GM21515 (cell line): Measurements from ENCODE around the gene BLTP3A.
A peak's percentile ranks its signal among the peaks of the same experiment; 100 is the strongest.
"Not testable (repeated sequence)": the region's sequence is repeated elsewhere in the genome, so short reads cannot be mapped to it uniquely, and the experiment has no call there.

Experiments
- ATAC-seq: cut with Tn5 transposase; IDR thresholded peaks from one replicate; pipeline ENCODE4 v1.9.1; 2021; ENCODE audit not compliant: unreplicated experiment

Gene BLTP3A

GRCh38 chr6:34791701-34792604 is at the start of gene BLTP3A:
TSS of gene BLTP3A (plus strand) at chr6:34792083. CDS start at chr6:34792251, 168 bp downstream.
- ATAC-seq = peak; percentile 82

DNA sequence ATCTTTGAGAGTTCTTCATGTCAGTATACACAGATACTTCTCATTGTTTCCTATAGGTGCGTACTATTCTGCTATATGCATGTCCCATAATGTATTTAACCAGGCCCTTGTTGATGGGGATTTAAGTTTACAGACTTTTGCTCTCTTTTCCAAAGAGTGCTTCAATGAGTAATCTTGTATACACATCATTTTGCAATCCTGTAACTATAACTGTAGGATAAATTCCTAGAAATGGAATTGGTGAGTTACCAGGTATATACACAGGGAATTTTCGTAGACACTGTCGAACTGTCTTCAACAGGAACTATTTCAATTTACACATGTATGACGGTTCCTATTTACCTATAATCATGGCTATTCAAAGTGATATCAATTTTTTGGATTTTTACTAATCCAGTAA is 49.8 kb upstream of the BLTP3A start:
- no peak for ATAC-seq

DNA sequence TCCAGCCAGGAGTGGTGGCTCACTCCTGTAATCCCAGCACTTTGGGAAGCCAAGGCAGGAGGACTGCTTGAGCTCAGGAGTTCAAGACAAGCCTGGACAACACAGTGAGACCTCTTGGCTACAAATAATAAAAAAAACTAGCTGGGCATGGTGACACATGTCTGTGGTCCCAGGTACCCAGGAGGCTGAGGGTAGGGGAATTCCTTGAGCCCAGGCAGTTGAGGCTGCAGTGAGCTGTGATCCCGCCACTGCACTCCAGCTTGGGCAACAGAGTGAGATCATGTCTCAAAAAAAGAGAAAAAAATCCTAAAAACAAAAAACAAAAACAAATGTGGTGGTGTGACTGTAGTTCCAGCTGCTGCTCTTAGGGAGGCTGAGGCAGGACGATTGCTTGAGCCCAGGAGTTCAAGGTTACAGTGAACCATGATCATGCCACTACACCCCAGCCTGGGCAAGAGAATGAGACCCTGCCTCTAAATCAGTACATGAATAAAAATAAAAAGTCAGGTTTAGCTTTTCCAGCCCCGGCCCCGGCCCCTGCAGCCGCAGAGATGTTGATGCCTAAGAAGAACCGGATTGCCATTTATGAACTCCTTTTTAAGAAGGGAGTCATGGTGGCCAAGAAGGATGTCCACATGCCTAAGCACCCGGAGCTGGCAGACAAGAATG is 48.1 kb upstream of the BLTP3A start:
- ATAC-seq = no peak

GRCh38 chr6:34744294-34744647 is 47.6 kb upstream of the BLTP3A start:
- ATAC-seq = not testable (repeated sequence)

DNA sequence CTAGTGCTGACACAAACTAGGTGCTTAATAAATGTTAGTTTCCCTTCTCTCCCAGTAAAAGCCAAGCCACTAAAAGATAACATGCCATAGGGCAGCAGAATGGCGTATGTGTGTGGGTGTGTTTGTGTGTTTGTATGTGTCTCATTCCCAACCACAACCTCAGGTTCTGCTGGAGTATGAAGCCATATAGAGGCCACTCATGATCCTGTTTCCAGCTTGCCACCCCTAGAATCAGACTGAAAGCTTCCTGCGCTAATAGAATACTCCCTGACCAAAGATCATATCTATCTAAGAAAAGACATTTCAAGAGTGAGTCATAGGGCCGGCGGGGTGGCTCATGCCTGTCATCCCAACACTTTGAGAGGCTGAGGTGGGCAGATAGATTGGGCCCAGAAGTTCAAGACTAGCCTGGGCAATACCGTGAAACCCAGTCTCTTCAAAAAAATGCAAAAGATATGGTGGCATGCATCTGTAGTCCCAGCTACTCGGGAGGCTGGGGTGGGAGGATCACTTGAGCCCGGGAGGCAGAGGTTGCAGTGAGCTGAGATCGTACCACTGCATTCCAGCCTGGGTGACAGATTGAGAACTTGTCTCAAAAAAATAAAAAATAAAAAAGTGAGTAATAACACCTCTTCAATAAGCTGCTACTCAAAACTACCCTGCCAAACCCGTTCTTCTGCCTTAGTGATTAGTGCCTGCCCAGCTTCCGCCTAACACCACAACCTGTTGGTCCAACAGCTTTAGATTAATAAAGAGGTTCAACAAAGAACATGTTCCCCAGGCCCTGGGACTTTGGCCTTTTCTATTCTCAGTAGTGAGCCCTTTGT is 46.4 kb upstream of the BLTP3A start:
- no peak for ATAC-seq

DNA sequence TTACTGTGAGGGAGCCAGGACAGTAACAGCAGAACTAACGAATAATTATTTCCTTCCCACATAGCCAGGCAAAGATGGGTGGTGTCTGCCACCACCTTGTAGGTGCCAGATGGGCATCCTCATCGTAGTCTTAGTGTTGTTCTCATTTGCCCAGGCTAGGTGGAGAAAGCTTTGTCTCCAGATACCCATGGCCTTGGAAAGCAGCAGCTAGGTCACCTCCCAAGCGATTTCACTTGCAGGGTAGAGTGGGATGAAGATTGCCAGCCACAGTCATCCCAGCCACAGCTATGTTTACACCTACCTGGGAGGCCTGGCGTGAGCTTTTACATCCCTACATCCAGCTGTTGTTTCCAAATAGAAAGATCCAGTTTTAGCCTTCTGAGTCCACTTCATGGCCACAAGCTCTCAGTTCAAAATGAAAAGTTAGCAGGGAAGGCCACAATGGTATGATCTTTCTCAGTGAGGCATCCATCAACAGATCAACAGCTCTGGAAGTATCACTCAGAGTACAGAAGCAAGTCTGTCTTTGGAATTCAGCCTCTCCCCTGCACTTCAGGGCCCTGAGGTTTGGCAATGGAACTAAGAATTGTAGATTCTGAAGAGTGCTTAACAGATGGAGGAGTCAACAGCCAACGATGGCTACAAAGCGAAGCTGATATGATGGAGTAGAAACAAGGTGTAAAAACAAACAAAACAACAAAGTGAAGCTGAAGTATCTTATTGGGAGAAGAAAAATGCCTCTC is 45.6 kb upstream of the BLTP3A start:
- no peak for ATAC-seq

GRCh38 chr6:34748757-34749156 is 43.1 kb upstream of the BLTP3A start:
- no peak for ATAC-seq

GRCh38 chr6:34756513-34756856 is 35.4 kb upstream of the BLTP3A start:
- ATAC-seq = not testable (repeated sequence)

- no peak for ATAC-seq
Measured at GRCh38 chr6:34757687-34758274, 34.1 kb upstream of the BLTP3A start.

DNA sequence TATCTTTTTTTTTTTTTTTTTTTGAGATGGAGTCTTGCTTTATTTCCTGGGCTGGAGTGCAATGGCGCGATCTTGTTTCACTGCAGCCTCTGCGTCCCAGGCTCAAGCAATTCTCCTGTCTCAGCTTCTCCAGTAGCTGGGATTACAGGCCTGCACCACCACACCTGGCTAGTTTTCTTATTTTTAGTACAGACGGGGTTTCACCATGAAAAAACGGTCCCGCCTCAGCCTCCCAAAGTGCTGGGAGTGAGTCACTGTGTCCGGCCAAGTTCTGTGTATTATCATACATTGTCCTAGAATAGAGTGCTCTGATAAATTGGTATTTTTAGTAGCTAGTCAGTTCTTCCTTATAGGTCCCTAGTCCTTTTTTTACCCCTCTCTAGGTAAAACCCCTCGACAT is 31.8 kb upstream of the BLTP3A start:
- no peak for ATAC-seq

DNA sequence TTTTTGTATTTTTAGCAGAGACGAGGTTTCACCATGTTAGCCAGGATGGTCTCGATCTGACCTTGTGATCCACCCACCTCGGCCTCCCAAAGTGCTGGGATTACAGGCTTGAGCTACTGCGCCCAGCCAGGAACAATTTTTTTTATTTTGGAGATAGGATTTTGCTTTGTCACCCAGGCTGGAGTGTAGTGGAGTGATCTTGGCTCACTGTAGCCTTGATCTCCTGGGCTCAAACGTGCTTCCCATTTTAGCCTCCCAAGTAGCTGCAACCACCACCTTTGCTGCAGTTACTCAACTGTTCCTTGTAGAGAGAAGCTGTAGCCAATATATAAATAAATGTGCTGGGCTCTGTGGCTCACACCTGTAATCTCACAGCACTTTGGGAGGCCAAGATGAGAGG is 30.2 kb upstream of the BLTP3A start:
- not testable (repeated sequence) for ATAC-seq

DNA sequence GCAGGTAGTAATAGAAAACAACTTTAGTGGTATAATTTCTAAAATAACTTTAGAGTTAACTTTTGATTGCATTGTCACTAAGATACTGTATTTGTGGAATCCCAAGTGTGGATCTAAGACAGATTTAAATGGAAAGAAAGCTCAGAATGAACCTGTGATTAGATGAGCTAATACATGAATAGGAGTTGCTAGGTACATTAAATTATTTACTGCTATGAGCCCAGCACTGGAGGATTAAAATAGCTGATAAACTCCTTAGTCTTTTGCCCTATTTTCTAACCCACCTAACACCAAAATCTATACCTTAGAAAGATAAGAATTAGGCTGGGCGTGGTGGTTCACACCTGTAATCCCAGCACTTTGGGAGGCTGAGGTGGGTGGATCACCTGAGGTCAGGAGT is 23.7 kb upstream of the BLTP3A start:
- no peak for ATAC-seq

DNA sequence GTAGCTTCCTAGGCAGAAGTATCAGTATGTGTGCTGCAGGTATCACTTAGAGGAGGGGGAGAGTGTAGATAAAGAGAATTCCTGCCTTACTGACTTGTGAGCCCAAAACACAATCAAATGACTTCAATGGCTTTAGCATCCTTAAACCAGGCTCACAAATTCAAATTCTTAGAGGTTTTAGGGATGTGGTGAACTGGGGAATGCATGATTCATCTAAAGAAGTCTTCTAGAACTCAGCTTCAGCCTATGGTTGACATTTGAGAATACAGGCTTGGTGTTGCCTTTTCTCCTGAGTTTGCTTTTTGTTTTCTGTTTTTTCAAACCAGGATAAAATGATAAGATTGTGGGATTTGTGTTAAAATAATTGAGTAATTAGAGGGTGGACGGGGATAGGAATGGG is 20.2 kb upstream of the BLTP3A start:
- no peak for ATAC-seq

DNA sequence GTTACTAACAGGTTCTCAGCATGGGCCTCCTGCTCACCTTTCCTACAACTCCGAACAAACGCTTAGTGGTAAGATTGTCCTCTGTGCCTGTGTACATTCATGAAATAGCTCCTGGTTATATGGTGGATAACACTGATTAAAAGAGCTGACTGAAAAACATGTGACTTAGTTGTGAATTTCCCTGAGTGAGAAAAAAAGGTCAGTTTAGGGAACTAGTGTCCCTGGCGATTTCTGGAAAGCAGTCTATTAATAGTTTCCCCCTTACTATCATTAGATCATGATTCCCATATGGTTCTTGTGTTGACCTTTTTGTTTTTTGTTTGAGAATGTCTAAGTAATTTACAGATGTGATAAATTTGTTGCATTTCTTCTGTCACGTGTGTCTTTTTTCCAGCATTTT is 18.9 kb upstream of the BLTP3A start:
- no peak for ATAC-seq

GRCh38 chr6:34773916-34774315 is 18.0 kb upstream of the BLTP3A start:
- no peak for ATAC-seq

GRCh38 chr6:34774967-34775366 is 16.9 kb upstream of the BLTP3A start:
- ATAC-seq = no peak

GRCh38 chr6:34785375-34785774 is 6.5 kb upstream of the BLTP3A start:
- not testable (repeated sequence) for ATAC-seq

GRCh38 chr6:34787152-34787551 is 4.7 kb upstream of the BLTP3A start:
- not testable (repeated sequence) for ATAC-seq

DNA sequence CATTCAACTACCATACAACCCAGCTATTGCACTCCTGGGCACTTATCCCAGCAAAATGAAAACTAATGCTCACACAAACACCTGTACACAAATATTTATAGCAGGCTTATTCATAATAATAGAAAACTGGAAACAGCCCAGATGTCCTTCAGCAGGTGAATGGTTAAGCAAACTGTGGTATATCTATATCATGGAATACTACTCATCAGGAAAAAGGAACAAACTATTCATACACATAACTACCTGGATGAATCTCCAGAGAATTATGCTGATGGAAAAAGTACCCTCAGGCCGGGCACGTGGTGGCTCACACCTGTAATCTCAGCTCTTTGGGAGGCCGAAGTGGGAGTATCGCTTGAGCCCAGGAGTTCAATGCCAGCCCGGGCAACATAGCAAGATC is 3.8 kb upstream of the BLTP3A start:
- no peak for ATAC-seq

GRCh38 chr6:34791164-34791700 is 651 bp upstream of the BLTP3A start:
- peak; percentile 33 for ATAC-seq
